K562 (cell line): Measurements from ENCODE around the gene ELF2. TPM values are rescaled to one million over a fixed set of nuclear protein-coding genes. Genes with fewer than 3 reads are reported as not detected.

Experiments used
- CBX8 ChIP-seq: fragments of 200-600 bp; sonication (generic); IDR thresholded peaks from 2 replicates; pipeline ENCODE4 v1.6.1; 2012; ENCODE audit warnings: borderline replicate concordance, mixed run types, low read depth, mild to moderate bottlenecking, moderate library complexity, mixed read lengths, low read length, control low read depth, inconsistent platforms; ENCODE audit not compliant: poor library complexity, severe bottlenecking; ENCODE audit errors: extremely low read depth
- CHD1 ChIP-seq: fragments of 200-600 bp; sonication (generic); IDR thresholded peaks from one replicate; pipeline ENCODE4 v1.6.1; 2012; ENCODE audit warnings: mild to moderate bottlenecking, moderate library complexity, low read length, inconsistent platforms
- CTCF ChIP-seq, 3 experiments: IDR thresholded peaks in 2 of 3; conservative IDR thresholded peaks in 1 of 3; 2 replicates each; pipeline ENCODE4 v1.5.1; 2011 to 2012; ENCODE audit warnings: low read length in 3 of 3, mild to moderate bottlenecking in 3 of 3, control low read depth in 2 of 3, improper control_type of control experiment in 1 of 3, inconsistent platforms in 1 of 3, low read depth in 1 of 3, mixed read lengths in 1 of 3, moderate library complexity in 1 of 3; ENCODE audit not compliant: insufficient read depth in 2 of 3
- EP300 ChIP-seq: IDR thresholded peaks from 2 replicates; pipeline ENCODE4 v1.6.1; 2012; ENCODE audit warnings: low read length, improper control_type of control experiment
- GTF2B ChIP-seq: IDR thresholded peaks from 2 replicates; pipeline ENCODE4 v1.6.1; 2011; ENCODE audit not compliant: insufficient read length; ENCODE audit errors: extremely low read depth
- HDAC3 ChIP-seq: fragments of 450-650 bp; IDR thresholded peaks from 2 replicates; pipeline ENCODE4 v1.6.1; 2018; ENCODE audit warnings: borderline replicate concordance, mild to moderate bottlenecking, moderate library complexity; ENCODE audit not compliant: partially characterized antibody
- HES1 ChIP-seq: fragments of 450-650 bp; IDR thresholded peaks from 2 replicates; pipeline ENCODE4 v1.6.1; 2016; ENCODE audit warnings: low read depth, mild to moderate bottlenecking, moderate library complexity
- NCOA2 ChIP-seq, 2 experiments: fragments of 450-650 bp; IDR thresholded peaks; 2 replicates each; pipeline ENCODE4 v1.6.1; 2018; ENCODE audit warnings: mild to moderate bottlenecking in 2 of 2, moderate library complexity in 1 of 2; ENCODE audit not compliant: partially characterized antibody in 2 of 2
- PRMT5 ChIP-seq: sonication (generic); formaldehyde crosslinking; IDR thresholded peaks from 2 replicates; pipeline ENCODE4 v1.5.0; 2020; ENCODE audit warnings: missing genetic modification reagents
- RB1 ChIP-seq: fragments of 450-650 bp; IDR thresholded peaks from 2 replicates; pipeline ENCODE4 v1.6.1; 2017; ENCODE audit warnings: low read depth, mild to moderate bottlenecking
- TFE3 ChIP-seq: fragments of 450-650 bp; formaldehyde crosslinking; IDR thresholded peaks from 2 replicates; pipeline ENCODE4 v1.4.0; 2020; ENCODE audit warnings: mild to moderate bottlenecking, mixed read lengths
- THAP12 ChIP-seq: fragments of 250-450 bp; sonication (Bioruptor Pico); IDR thresholded peaks from 2 replicates; pipeline ENCODE4 v1.9.0; 2021; ENCODE audit warnings: mild to moderate bottlenecking, inconsistent platforms
- VEZF1 ChIP-seq: fragments of 200-800 bp; sonication (Bioruptor generic); IDR thresholded peaks from 2 replicates; pipeline ENCODE4 v1.6.1; 2017; ENCODE audit warnings: missing genetic modification characterization, missing compliant biosample characterization
- ZBTB34 ChIP-seq: fragments of 250-450 bp; sonication (Bioruptor Pico); IDR thresholded peaks from 2 replicates; pipeline ENCODE4 v1.8.0; 2021; ENCODE audit warnings: mild to moderate bottlenecking, moderate library complexity
- polyA plus RNA-seq, 8 experiments: library from polyadenylated mRNA; depleted of rRNA in 4 of 8; stranded (reverse) in 5 of 8; unstranded in 3 of 8; fragments of >200 nt; fragmentation: Nextera tagmentation in 2 of 8; fragmentation: Illumina TruSeq in 1 of 8; extraction: Ambion mirVana in 2 of 8; extraction: Trizol in 1 of 8; gene quantifications; 2 replicates each; pipeline versions ENCODE4 v1.2.1 to v1.2.3, GENCODE V29; 2011 to 2014; ENCODE audit warnings: inconsistent platforms in 1 of 8, missing spikeins in 1 of 8
- total RNA-seq, 7 experiments: library from RNA; depleted of rRNA in 6 of 7; stranded (reverse); fragments of >200 nt in 6 of 7; fragmentation: Illumina TruSeq in 2 of 7; extraction: Trizol in 2 of 7; gene quantifications; 2 replicates each; pipeline versions ENCODE4 v1.2.1 to v1.2.3, GENCODE V29; 2011 to 2021; ENCODE audit warnings: low replicate concordance in 1 of 7

Gene ELF2
- total and polyA plus RNA-seq, 9 of the 15 experiments (the other 6 are each of a cell fraction or from before 2014, with no cell fraction given): 9.4 to 58.7 (median 41.6) TPM

- no peak for TF ChIP-seq GTF2B
- TF ChIP-seq EP300: peak; percentile 13; the same call in 1 of the 2 replicates
- no peak for TF ChIP-seq TFE3 (CRISPR knock-in tag)
- TF ChIP-seq CTCF (IDR thresholded peaks at IDR 0.05 in 2 of 3, conservative IDR thresholded peaks at IDR 0.05 in 1 of 3; ENCODE audit: insufficient read depth in 2 of 3, low read depth in 1 of 3, low read length in 3 of 3): no peak
- peak; percentile 44 for TF ChIP-seq CHD1
- no peak for TF ChIP-seq CBX8
- TF ChIP-seq THAP12 (CRISPR knock-in tag): peak; percentile 22; the same call in 1 of the 2 replicates
- no peak for TF ChIP-seq NCOA2 (IDR thresholded peaks at IDR 0.05; ENCODE audit: partially characterized antibody in 2 of 2)
- TF ChIP-seq PRMT5: 0 out of 2 replicates have a peak, but pooled peaks have one; percentile 24
- TF ChIP-seq HDAC3: no peak
- peak; percentile 54; the same call in 1 of the 2 replicates for TF ChIP-seq RB1
- no peak for TF ChIP-seq HES1
- no peak for TF ChIP-seq ZBTB34 (CRISPR knock-in tag)
- TF ChIP-seq VEZF1 (CRISPR knock-in tag): peak; percentile 88
Observed at GRCh38 chr4:139176302-139177048, 543 bp downstream of the ELF2 start (continued).
